NCI-H1105 (cell line): Measurements from ENCODE around the gene CARD8.
"Not testable (repeated sequence)": the region's sequence is repeated elsewhere in the genome, so short reads cannot be mapped to it uniquely, and the experiment has no call there.

ENCODE experiments used
- DNase-seq: peaks from one replicate; lab custom pipeline; 2025; lab: John Stamatoyannopoulos, UW

The CARD8 gene

GRCh38 chr19:48258992-48259391, 3.3 kb upstream of the CARD8 start:
- DNase-seq = not testable (repeated sequence)

DNA sequence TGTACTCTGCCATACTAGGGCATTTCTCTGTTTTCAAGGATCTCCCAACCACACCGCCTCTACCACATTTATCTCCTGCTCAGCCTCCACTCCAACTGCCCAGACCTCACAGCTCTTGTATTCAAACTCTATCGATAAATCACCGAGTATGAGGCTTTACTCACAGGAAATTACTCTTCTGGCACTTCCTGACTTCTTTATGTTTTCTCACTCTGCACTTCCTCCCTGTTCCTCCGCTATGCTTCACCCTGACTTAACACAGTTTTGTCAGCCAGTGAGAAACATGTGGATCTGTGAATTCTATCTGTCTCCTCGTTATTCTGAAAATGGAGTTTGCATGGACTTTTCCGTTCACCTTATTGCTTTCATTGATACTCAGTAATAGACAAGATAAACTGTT, 2.6 kb upstream of the CARD8 start:
- DNase-seq = no peak

DNA sequence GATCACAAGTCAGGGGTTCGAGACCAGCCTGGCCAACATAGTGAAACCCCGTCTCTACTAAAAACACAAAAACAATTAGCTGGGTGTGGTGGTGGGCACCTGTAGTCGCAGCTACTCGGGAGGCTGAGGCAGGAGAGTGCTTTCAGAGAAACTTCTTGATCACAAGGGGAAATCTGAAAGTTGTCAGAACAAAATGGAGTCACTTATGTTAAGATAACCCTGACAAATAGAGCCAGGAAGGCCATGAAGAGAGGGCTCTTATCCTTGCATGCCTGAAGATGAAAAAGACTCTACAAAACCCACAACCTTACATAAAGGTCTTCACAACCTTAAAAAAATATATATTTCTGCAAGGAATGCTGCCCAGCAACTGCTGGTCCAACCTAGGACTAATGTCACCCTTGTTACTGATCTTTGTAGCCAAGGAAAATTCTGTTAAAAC, 1.2 kb downstream of the CARD8 start:
- no peak for DNase-seq

DNA sequence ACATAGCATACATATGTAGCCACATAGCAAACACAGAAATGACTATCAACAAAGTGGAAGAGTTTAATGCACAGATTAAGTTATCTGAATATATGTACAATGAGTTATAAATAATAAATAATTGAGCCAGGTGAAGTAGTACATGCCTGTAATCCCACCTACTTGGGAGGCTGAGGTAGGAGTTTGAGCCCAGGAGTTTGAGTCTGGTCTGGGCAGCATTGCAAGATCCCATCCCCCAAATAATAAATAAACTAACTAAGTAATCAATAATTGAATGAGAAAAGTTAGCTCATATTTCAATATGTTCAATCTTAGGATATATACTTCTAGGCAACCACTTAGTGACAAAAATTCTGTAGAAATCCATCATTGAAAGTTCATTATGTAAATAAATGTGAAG, 1.7 kb downstream of the CARD8 start:
- no peak for DNase-seq

DNA sequence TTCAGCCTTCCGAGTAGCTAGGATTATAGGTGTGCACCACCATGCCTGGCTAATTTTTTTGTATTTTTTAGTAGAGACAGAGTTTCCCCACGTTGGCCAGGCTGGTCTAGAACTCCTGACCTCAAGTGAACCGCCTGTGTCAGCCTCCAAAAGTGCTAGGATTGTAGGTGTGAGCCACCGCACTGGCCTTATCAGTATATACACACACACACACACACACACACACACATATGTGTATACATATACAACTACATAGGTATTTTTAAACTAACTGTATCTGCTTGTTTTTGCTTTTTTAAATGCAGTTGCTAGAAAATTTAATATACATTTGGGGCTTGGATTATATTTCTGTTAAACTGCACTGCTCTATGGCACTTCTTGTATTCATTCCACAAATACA, 3.1 kb downstream of the CARD8 start:
- no peak for DNase-seq

DNA sequence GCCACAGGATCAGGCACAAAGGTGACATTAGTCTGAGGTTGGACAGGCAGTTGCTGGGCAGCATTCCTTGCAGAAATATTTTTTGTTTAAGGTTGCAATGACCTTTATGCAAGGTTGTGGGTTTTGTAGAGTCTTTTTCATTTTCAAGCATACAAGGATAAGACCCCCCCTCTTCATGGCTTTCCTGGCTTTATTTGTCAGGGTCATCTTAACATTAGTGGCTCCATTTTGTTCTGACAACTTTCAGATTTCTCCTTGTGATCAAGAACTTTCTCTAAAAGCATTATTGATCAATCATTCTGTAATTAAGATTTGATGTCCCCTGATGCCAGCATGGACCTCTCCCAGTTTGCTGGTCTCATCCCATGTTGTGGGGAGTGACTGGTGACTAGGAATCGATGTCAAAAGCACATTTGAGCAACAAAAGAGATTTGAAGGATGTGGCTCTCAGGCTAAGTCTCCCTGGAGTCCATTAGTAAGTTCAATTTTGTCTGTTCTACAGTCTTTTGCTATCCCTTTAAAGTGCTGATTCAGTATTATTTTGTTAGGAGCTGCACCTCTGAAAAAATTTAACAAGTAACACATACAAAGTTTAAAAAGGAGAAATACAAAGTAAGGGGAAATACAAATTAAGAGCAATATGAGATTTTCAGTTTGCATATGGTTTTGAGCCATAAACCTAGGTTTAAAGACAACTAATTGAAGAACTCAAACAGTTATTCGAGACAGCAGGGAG, 5.3 kb downstream of the CARD8 start:
- no peak for DNase-seq

DNA sequence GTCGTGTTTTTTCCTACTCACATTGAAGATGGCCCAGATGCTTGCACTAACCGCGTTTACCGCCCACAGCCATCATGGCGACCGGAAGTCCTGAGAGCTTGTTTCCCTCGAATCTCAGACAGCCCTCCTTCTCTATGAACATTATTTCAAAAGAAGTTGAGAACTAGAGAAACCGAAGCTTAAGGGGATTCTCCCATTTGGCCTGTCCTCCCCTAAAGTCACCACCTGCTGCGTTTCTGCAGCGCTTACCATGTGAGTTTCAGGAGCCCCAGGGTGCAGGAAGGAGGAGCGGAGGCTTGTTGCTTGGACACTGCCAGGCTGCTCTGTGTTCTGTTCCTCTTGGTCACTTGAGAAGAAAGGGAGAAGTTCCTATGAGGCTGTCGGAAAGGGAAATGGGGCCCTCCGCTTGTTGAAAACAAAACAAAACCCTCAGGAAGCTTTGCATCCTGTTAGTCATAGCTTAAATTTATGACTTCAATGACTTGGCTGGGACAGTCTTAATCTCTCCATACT, 6.2 kb downstream of the CARD8 start:
- no peak for DNase-seq

DNA sequence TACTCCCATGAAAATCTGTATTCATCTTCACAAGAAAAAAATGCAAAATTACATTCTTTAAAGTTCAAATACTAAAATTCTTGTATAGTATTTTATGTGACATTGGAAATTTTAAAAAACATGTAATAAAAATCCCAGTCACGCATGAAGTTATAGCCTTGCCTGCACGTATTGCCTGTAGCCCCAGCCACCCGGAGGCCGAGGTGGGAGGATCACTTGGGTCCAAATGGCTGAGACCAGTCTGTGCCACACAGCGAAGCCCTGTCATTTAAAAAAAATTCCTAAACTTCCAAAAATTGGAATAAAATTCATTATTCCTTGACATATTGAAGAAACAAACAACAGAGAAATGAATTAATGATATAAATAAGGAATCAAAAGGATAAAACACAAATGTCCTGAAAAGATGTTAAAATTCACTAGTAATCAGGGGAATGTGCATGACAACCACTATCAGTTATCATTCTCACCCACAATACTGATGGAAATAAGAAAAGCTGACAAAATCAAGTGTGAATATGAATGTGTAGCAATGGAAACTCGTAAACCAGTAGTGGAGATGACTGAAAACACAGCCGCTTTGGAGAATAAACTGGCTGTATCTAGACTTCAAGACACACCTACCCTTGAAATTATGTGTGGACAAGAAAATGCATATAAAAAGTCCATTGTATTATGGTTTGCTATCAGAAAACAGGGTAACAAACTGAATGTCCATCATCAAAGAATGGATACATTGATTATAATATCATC, 7.5 kb downstream of the CARD8 start:
- DNase-seq = no peak

- no peak for DNase-seq
Measured at GRCh38 chr19:48247212-48247611, 8.5 kb downstream of the CARD8 start.

DNA sequence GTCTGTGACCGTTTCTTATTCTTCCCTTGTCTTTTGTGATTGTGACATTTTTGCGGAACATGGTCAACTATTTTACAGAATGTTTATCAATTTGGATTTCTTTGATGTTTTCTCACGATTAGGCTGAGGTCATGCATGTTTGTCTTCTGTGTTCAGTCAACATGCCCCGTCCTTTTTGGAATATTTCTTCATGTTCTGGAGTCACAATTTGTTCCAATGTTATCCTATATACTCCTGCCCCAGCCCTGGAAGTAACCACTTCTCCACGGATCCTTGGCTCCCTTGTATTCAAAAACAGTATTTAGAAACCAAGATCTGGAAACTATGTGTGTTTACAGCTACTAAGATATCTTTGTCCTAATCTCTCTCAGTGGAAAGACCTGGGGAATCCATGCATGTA, 9.6 kb downstream of the CARD8 start:
- DNase-seq = no peak

GRCh38 chr19:48244281-48244680, 11.4 kb downstream of the CARD8 start:
- no peak for DNase-seq

GRCh38 chr19:48241771-48242170, 13.9 kb downstream of the CARD8 start:
- not testable (repeated sequence) for DNase-seq

DNA sequence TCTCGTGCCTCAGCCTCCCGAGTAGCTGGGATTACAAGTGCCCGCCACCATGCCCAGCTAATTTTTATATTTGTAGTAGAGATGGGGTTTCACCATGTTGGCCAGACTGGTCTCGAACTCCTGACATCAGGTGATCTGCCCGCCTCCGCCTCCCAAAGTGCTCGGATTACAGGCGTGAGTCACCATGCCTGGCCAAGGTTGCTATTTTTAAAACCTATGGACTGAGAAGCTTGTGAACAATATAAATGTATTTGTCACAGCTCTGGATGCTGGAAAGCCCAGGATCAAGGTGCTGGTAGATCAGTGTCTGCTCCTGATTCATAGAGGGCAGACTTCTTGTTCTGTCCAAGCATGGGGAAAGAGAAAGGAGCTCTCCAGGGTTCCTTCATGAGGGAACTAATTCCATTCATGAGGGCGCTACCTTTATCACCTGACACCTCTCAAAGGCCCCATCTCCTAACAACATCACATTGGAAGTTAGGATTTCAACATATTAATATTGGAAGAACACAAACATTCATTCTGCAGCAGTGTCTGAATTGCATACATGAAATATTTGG, 16.1 kb downstream of the CARD8 start:
- DNase-seq = no peak

- no peak for DNase-seq
Measured at GRCh38 chr19:48239120-48239519, 16.6 kb downstream of the CARD8 start.

- no peak for DNase-seq
Measured at GRCh38 chr19:48237057-48237456, 18.7 kb downstream of the CARD8 start.

DNA sequence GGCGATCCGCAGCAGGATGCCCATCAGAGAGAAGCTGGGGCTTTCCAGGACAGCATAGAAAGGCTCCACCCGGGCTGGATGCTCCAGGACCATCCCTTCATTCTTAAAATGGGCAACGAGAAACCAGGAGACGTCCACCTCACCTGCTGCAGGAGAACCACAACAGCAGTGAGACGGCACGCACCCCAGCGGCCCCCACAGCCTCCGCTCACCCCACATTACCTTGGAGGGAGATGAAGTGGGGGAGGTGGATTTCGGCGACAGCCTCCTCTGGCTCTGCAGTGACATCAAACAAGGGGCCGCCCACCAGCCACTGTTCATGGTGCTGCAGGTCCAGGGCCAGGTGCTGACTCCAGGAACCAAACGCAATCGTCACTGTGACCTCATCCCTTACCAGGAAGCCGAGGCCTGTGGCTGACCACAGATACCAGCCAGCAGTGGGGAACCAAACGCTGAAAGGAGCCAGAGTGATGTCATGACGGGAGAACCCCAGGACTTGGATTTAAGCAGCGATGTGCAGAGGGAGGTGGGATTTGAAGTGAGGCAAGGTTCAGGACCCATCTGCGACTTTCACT, 25.1 kb downstream of the CARD8 start:
- no peak for DNase-seq

DNA sequence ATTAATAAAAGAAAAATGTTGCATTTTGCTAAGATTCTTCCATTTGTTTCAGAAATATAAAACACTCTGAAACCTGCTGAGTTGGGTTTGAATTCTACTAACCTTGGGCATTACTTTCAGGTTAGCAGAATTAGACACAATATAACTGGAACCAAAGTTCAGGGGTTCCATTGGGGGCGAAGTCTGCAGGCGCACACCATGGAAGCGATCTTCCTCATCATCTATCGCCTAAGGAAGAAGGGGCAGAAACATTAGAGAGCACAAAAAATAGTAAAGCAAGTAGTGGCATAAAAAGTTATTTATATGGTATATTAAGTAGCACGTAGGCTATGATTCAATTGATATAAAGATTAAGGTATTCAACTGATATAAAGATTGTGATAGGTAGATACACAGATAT, 34.1 kb downstream of the CARD8 start:
- DNase-seq = no peak

- not testable (repeated sequence) for DNase-seq
Measured at GRCh38 chr19:48220784-48221183, 34.9 kb downstream of the CARD8 start.

DNA sequence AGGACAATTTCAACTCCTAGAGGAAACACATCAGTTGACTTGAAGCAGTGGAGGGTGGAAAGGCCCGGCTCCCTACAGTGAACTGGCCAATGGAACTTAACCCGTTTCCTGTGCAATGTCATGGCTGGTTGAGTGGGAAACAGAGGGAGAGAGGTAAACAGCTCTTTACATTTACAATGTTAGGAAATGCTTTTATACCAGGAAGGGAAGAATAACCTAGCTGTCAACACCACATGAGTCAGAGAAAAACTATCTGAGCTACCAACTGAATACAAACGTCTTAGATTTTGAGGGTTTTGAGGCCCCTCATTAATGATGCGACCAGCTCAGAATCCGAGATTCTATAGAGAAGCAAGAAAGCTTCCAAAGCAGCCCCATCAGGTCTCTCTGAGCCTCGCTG, 36.7 kb downstream of the CARD8 start:
- no peak for DNase-seq

DNA sequence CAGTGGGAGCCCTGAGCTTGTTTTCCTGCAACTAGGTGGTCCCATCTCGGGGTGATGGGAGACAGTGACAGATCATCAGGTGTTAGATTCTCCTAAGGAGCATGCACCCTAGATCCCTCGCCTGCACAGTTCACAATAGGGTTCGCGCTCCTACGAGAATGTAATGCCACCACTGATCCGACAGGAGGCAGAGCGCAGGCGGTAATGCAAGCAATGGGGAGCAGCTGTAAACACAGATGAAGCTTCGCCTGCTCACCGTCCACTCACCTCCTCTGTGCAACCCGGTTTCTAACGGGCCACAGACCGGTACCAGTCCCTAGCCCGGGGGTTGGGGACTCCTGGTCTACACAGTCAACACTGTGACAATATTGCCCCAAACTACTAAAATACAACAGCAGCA, 38.8 kb downstream of the CARD8 start:
- no peak for DNase-seq

- DNase-seq = no peak
Measured at GRCh38 chr19:48213959-48214358, 41.8 kb downstream of the CARD8 start.

DNA sequence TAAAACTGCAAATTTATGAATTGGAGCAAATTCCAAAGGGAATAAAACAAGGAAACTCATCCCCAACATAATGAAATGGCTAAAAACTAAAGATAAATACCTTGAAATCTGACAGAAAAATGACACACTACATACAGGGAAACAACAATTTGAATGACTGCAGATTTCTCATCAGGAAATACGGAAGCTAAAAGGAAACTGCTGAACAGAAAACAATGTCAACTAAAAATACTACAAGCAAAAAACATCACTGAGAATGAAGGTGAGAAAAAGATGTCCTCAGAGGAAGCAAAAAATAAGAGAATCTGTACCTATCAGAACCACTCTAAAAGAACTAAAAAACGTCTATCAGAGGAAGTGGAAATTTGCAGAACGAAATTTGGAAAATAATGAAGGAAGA, 45.7 kb downstream of the CARD8 start:
- DNase-seq = no peak
